MM.1S (cell line): ENCODE results near the gene FGFBP1.

Experiments used
- CTCF ChIP-seq: fragments of 300-600 bp; sonication (generic); IDR thresholded peaks from 2 replicates; pipeline ENCODE4 v1.5.1; 2016; ENCODE audit warnings: antibody characterized with exemption, low read length, mixed read lengths
- EZH2 ChIP-seq: fragments of 300-600 bp; sonication (generic); optimal IDR thresholded peaks from 2 replicates; pipeline ENCODE3; 2017; ENCODE audit warnings: low read depth, mild to moderate bottlenecking, antibody characterized with exemption, low read length, mixed read lengths

GRCh38 chr4:15906020-15906443 lies 32.5 kb downstream of the FGFBP1 start:
- TF ChIP-seq CTCF (no peak), EZH2 (no peak)
